Activated CD8-positive, alpha-beta memory T cell treated with anti-CD3 and anti-CD28 coated beads for 1 hour (primary cell): ENCODE measurements around the gene EPM2A.
"Not testable (repeated sequence)": the region's sequence is repeated elsewhere in the genome, so short reads cannot be mapped to it uniquely, and the experiment has no call there.

Experiments used
- DNase-seq, 2 donors: peaks; one replicate each; pipeline ENCODE4 v3.0.0-alpha.2; 2020; ENCODE audit warnings: low read depth in 1 of 2; ENCODE audit errors: extremely low read depth in 1 of 2

The EPM2A gene

GRCh38 chr6:145733207-145733606, 2.1 kb downstream of the EPM2A start:
- DNase-seq, result no peak

GRCh38 chr6:145731447-145731846, 3.9 kb downstream of the EPM2A start:
- no peak for DNase-seq

GRCh38 chr6:145729887-145730286, 5.4 kb downstream of the EPM2A start:
- DNase-seq, result no peak

- no peak for DNase-seq
Measured at GRCh38 chr6:145728444-145729385, 6.6 kb downstream of the EPM2A start.

GRCh38 chr6:145727817-145728388, 7.4 kb downstream of the EPM2A start:
- DNase-seq, result no peak

- DNase-seq, result no peak
Measured at GRCh38 chr6:145725570-145725969, 9.8 kb downstream of the EPM2A start.

GRCh38 chr6:145723646-145724045, 11.7 kb downstream of the EPM2A start:
- no peak for DNase-seq

GRCh38 chr6:145722190-145722589, 13.1 kb downstream of the EPM2A start:
- DNase-seq, result no peak

GRCh38 chr6:145721144-145721543, 14.2 kb downstream of the EPM2A start:
- DNase-seq, result no peak

GRCh38 chr6:145715426-145715825, 19.9 kb downstream of the EPM2A start:
- DNase-seq, result no peak

GRCh38 chr6:145714731-145715130, 20.6 kb downstream of the EPM2A start:
- DNase-seq, result no peak

- DNase-seq, result no peak
Measured at GRCh38 chr6:145713773-145714172, 21.5 kb downstream of the EPM2A start.

- no peak for DNase-seq
Measured at GRCh38 chr6:145711372-145711771, 23.9 kb downstream of the EPM2A start.

GRCh38 chr6:145707397-145707796, 27.9 kb downstream of the EPM2A start:
- DNase-seq, result no peak

GRCh38 chr6:145705561-145705960, 29.8 kb downstream of the EPM2A start:
- no peak for DNase-seq

- DNase-seq, result no peak
Measured at GRCh38 chr6:145704143-145704781, 31.1 kb downstream of the EPM2A start.

GRCh38 chr6:145699462-145699861, 35.9 kb downstream of the EPM2A start:
- DNase-seq, result no peak

GRCh38 chr6:145697401-145697800, 37.9 kb downstream of the EPM2A start:
- not testable (repeated sequence) for DNase-seq

GRCh38 chr6:145694083-145694737, 41.1 kb downstream of the EPM2A start:
- no peak for DNase-seq

- no peak for DNase-seq
Measured at GRCh38 chr6:145690969-145691368, 44.4 kb downstream of the EPM2A start.

GRCh38 chr6:145689529-145689928, 45.8 kb downstream of the EPM2A start:
- no peak for DNase-seq
